Progenitor cell of endocrine pancreas (in vitro differentiated cells): ENCODE results near the gene PCDHA11. TPM values are rescaled to one million over a fixed set of nuclear protein-coding genes. Genes with fewer than 3 reads are reported as not detected.
A peak's percentile ranks its signal among the peaks of the same experiment; 100 is the strongest.
"Not testable (repeated sequence)": the region's sequence is repeated elsewhere in the genome, so short reads cannot be mapped to it uniquely, and the experiment has no call there.

Experiments
- DNase-seq: peaks from one replicate; pipeline ENCODE4 v3.0.0; 2021; ENCODE audit warnings: low spot score; ENCODE audit not compliant: unreplicated experiment
- H3K27ac Mint-ChIP-seq: 2 replicates; pipeline ENCODE4 v1.8.0; 2021; ENCODE audit warnings: mild to moderate bottlenecking, moderate library complexity, mixed read lengths
- H3K27me3 Mint-ChIP-seq: 2 replicates; pipeline ENCODE4 v1.8.0; 2021; ENCODE audit warnings: mixed read lengths
- H3K36me3 Mint-ChIP-seq: 2 replicates; pipeline ENCODE4 v1.8.0; 2022; ENCODE audit warnings: mixed read lengths; ENCODE audit not compliant: insufficient read depth
- H3K4me1 Mint-ChIP-seq: 2 replicates; pipeline ENCODE4 v1.8.0; 2021; ENCODE audit warnings: low read depth, mixed read lengths
- H3K4me3 Mint-ChIP-seq: 2 replicates; pipeline ENCODE4 v1.8.0; 2021; ENCODE audit warnings: low read depth, mild to moderate bottlenecking, moderate library complexity, mixed read lengths
- H3K9me3 Mint-ChIP-seq: 2 replicates; pipeline ENCODE4 v1.8.0; 2021; ENCODE audit warnings: low read depth, mixed read lengths
- total RNA-seq: library from RNA; stranded (reverse); gene quantifications from 2 replicates; pipeline ENCODE4 v1.2.1, GENCODE V29; 2021
- TF ChIP-seq, protein P1 (sequence below): fragments of 200-600 bp; sonication (generic); IDR thresholded peaks from one replicate; pipeline ENCODE4 v1.5.0; 2021; ENCODE audit warnings: antibody characterized with exemption, mild to moderate bottlenecking; ENCODE audit not compliant: unreplicated experiment

PCDHA11 gene
- total RNA-seq, 1 donor from 2014 or later, result 10.0 TPM

DNA sequence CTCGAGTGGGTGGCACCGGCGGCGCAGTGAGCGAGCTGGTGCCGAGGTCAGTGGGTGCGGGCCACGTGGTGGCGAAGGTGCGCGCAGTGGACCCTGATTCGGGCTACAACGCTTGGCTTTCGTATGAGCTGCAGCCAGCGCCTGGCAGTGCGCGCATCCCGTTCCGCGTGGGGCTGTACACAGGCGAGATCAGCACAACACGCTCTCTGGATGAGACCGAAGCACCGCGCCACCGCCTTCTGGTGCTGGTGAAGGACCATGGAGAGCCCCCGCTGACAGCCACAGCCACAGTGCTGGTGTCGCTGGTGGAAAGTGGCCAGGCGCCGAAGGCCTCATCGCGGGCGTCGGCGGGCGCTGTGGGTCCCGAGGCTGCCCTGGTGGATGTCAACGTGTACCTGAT lies 45.3 kb upstream of the PCDHA11 start:
- H3K36me3 Mint-ChIP-seq, result peaks cover 40% of the 10 kb centered on the region
- no peak for DNase-seq
- TF ChIP-seq, protein P1, sequence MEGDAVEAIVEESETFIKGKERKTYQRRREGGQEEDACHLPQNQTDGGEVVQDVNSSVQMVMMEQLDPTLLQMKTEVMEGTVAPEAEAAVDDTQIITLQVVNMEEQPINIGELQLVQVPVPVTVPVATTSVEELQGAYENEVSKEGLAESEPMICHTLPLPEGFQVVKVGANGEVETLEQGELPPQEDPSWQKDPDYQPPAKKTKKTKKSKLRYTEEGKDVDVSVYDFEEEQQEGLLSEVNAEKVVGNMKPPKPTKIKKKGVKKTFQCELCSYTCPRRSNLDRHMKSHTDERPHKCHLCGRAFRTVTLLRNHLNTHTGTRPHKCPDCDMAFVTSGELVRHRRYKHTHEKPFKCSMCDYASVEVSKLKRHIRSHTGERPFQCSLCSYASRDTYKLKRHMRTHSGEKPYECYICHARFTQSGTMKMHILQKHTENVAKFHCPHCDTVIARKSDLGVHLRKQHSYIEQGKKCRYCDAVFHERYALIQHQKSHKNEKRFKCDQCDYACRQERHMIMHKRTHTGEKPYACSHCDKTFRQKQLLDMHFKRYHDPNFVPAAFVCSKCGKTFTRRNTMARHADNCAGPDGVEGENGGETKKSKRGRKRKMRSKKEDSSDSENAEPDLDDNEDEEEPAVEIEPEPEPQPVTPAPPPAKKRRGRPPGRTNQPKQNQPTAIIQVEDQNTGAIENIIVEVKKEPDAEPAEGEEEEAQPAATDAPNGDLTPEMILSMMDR, result no peak
- no peak overlapping the region for H3K4me3 Mint-ChIP-seq
- H3K27me3 Mint-ChIP-seq, result no peaks in the 10 kb centered on the region
- H3K4me1 Mint-ChIP-seq, result no peaks in the 10 kb centered on the region
- peaks cover 16% of the 10 kb centered on the region for H3K9me3 Mint-ChIP-seq
- H3K27ac Mint-ChIP-seq, result no peak overlapping the region

DNA sequence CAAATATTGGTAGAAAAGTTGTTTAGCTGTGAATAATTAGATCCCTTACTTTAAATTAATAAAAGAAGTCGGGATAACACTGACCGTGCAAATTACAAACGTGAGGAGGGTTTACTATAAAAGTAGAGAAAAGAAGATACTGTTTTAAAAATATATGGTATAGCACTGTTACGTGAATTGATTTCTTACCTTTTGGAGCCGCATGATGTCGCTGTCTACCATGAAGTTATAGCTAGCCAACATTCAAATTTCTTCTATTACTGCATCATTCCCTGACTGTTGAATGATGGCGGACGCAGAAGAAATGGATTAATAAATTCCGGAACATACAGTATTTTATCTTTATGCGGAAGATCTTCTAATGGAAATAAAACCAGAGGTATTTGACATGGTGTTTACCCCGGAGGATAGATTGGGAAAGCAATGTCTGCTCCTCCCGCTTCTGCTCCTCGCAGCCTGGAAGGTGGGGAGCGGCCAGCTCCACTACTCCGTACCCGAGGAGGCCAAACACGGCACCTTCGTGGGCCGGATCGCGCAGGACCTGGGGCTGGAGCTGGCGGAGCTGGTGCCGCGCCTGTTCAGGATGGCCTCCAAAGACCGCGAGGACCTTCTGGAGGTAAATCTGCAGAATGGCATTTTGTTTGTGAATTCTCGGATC lies 40.9 kb upstream of the PCDHA11 start, which contains the start of gene PCDHA6:
Gene PCDHA6 (plus strand): TSS at position 257 of the 658 bp plus-strand sequence. CDS start 132 bp downstream, at position 389.
- peak within 1 kb of the TSS; percentile 78 for H3K4me3 Mint-ChIP-seq
- H3K27ac Mint-ChIP-seq, result peak within 1 kb of the TSS; percentile 98
- DNase-seq, result no peak
- peaks cover 49% of the 10 kb centered on the region for H3K36me3 Mint-ChIP-seq
- H3K27me3 Mint-ChIP-seq, result no peaks in the 10 kb centered on the region
- TF ChIP-seq, protein P1, result peak; percentile 60
- peaks cover 24% of the 10 kb centered on the region for H3K9me3 Mint-ChIP-seq
- no peaks in the 10 kb centered on the region for H3K4me1 Mint-ChIP-seq

DNA sequence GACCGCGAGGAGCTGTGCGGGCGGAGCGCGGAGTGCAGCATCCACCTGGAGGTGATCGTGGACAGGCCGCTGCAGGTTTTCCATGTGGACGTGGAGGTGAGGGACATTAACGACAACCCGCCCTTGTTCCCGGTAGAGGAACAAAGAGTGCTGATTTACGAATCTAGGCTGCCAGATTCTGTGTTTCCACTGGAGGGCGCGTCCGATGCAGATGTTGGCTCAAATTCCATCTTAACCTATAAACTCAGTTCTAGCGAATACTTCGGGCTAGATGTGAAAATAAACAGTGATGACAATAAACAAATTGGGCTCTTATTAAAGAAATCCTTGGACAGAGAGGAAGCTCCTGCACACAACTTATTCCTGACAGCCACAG lies 40.4 kb upstream of the PCDHA11 start:
- no peak for DNase-seq
- TF ChIP-seq, protein P1, result peak; percentile 37
- H3K27me3 Mint-ChIP-seq, result no peaks in the 10 kb centered on the region
- peaks cover 52% of the 10 kb centered on the region for H3K36me3 Mint-ChIP-seq
- peak overlapping the region; percentile 78 for H3K4me3 Mint-ChIP-seq
- peaks cover 27% of the 10 kb centered on the region for H3K9me3 Mint-ChIP-seq
- no peaks in the 10 kb centered on the region for H3K4me1 Mint-ChIP-seq
- H3K27ac Mint-ChIP-seq, result peak overlapping the region; percentile 98

DNA sequence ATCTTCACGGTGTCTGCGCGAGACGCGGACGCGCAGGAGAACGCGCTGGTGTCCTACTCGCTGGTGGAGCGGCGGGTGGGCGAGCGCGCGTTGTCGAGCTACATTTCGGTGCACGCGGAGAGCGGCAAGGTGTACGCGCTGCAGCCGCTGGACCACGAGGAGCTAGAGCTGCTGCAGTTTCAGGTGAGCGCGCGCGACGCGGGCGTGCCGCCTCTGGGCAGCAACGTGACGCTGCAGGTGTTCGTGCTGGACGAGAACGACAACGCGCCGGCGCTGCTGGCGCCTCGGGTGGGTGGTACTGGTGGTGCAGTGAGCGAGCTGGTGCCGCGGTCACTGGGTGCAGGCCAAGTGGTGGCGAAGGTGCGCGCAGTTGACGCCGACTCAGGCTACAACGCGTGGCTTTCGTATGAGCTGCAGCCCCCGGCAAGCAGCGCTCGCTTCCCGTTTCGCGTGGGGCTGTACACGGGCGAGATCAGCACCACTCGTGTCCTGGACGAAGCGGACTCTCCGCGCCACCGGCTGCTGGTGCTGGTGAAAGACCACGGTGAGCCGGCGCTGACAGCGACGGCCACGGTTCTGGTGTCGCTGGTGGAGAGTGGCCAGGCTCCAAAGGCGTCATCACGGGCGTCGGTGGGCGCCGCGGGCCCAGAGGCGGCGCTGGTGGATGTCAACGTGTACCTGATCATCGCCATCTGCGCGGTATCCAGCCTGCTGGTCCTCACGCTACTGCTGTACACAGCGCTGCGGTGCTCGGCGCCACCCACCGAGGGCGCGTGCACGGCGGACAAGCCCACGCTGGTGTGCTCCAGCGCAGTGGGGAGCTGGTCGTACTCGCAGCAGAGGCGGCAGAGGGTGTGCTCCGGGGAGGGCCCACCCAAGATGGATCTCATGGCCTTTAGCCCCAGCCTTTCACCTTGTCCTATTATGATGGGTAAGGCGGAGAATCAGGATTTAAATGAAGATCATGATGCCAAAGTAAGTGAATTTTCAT lies 39.0 kb upstream of the PCDHA11 start:
- H3K36me3 Mint-ChIP-seq, result peaks cover 59% of the 10 kb centered on the region
- DNase-seq, H3K27ac Mint-ChIP-seq, H3K4me1 Mint-ChIP-seq, H3K27me3 Mint-ChIP-seq, H3K4me3 Mint-ChIP-seq: not testable (repeated sequence)
- H3K9me3 Mint-ChIP-seq, result peaks cover 36% of the 10 kb centered on the region

DNA sequence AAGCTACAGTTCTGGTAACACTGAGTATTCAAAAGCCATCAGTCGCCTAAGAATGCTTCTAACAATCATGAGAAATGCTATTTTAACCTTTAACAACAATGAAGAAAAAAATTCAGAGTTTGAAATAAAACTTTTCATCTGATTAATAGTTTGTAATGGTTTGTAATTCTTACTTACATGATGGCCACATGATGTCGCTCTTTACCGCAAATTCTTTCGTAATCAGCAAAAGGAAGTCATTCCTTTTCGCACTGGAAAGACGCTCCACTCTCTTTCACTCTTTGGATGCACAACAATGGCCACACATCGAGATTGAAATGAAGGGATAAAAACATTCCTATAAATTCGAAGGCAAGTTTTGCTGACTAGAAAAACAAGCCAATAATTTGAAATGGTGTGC lies 34.8 kb upstream of the PCDHA11 start, which contains the start of gene PCDHA7:
Gene PCDHA7 (plus strand): TSS at position 277 of the 400 bp plus-strand sequence. CDS start 115 bp downstream, at position 392.
- no peak for DNase-seq
- TF ChIP-seq, protein P1, result no peak
- Mint-ChIP-seq H3K4me3 (peak within 1 kb of the TSS; percentile 65), H3K36me3 (peaks cover 59% of the 10 kb centered on the region), H3K27ac (peak within 1 kb of the TSS; percentile 63), H3K9me3 (peaks cover 29% of the 10 kb centered on the region), H3K4me1 (no peaks in the 10 kb centered on the region), H3K27me3 (no peaks in the 10 kb centered on the region)

DNA sequence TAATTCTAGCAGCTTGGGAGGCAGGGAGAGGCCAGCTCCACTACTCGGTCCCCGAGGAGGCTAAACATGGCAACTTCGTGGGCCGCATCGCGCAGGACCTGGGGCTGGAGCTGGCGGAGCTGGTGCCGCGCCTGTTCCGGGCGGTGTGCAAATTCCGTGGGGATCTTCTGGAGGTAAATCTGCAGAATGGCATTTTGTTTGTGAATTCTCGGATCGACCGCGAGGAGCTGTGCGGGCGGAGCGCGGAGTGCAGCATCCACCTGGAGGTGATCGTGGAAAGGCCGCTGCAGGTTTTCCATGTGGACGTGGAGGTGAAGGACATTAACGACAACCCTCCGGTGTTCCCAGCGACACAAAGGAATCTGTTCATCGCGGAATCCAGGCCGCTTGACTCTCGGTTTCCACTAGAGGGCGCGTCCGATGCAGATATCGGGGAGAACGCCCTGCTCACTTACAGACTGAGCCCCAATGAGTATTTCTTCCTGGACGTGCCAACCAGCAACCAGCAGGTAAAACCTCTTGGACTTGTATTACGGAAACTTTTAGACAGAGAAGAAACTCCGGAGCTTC lies 34.2 kb upstream of the PCDHA11 start:
- Mint-ChIP-seq H3K4me3 (peak overlapping the region; percentile 65), H3K9me3 (peaks cover 29% of the 10 kb centered on the region), H3K36me3 (peaks cover 57% of the 10 kb centered on the region), H3K27ac (peak overlapping the region; percentile 63)
- H3K27me3 Mint-ChIP-seq, DNase-seq, H3K4me1 Mint-ChIP-seq: not testable (repeated sequence)
